GM12878 (cell line): ENCODE data around the gene CNOT11. TPM values are rescaled to one million over a fixed set of nuclear protein-coding genes. Genes with fewer than 3 reads are reported as not detected.

Experiments used
- CHD2 ChIP-seq: IDR thresholded peaks from 2 replicates; pipeline ENCODE4 v1.6.1; 2011; ENCODE audit warnings: low read depth, low read length, improper control_type of control experiment, borderline replicate concordance
- CREB1 ChIP-seq: IDR thresholded peaks from 2 replicates; pipeline ENCODE4 v1.6.1; 2012; ENCODE audit warnings: low read depth, mild to moderate bottlenecking, inconsistent platforms
- EED ChIP-seq: sonication (generic); IDR thresholded peaks from 2 replicates; pipeline ENCODE4 v1.6.1; 2016; ENCODE audit warnings: antibody characterized with exemption, low read depth
- JUND ChIP-seq: IDR thresholded peaks from 2 replicates; pipeline ENCODE4 v1.6.1; 2012; ENCODE audit warnings: low read depth, mild to moderate bottlenecking, low read length, improper control_type of control experiment, moderate library complexity
- KAT2A ChIP-seq: conservative IDR thresholded peaks from 2 replicates; pipeline ENCODE4 v1.6.1; 2011; ENCODE audit warnings: low read depth, low read length; ENCODE audit not compliant: control insufficient read depth
- KLF5 ChIP-seq: fragments of 450-650 bp; IDR thresholded peaks from 2 replicates; pipeline ENCODE4 v1.6.1; 2014; ENCODE audit warnings: mild to moderate bottlenecking; ENCODE audit not compliant: partially characterized antibody
- MEF2B ChIP-seq: fragments of 450-650 bp; IDR thresholded peaks from 2 replicates; pipeline ENCODE4 v1.6.1; 2018; ENCODE audit warnings: mild to moderate bottlenecking, moderate library complexity; ENCODE audit not compliant: partially characterized antibody, poor library complexity, severe bottlenecking
- POLR2AphosphoS5 ChIP-seq: IDR thresholded peaks from 2 replicates; pipeline ENCODE4 v1.6.1; 2011; ENCODE audit warnings: mild to moderate bottlenecking, low read length, inconsistent platforms
- RB1 ChIP-seq: fragments of 450-650 bp; formaldehyde crosslinking; IDR thresholded peaks from 2 replicates; pipeline ENCODE4 v1.6.1; 2017; ENCODE audit warnings: mild to moderate bottlenecking, borderline replicate concordance
- RCOR1 ChIP-seq: conservative IDR thresholded peaks from 2 replicates; pipeline ENCODE4 v1.6.1; 2012; ENCODE audit warnings: low read depth, low read length, improper control_type of control experiment
- SMAD5 ChIP-seq: IDR thresholded peaks from 2 replicates; pipeline ENCODE4 v1.6.1; 2016; ENCODE audit warnings: antibody characterized with exemption, low read depth
- SREBF1 ChIP-seq: IDR thresholded peaks from 2 replicates; pipeline ENCODE4 v1.6.1; 2012; ENCODE audit warnings: mild to moderate bottlenecking, low read length
- SREBF2 ChIP-seq: IDR thresholded peaks from 2 replicates; pipeline ENCODE4 v1.6.1; 2012; ENCODE audit warnings: mild to moderate bottlenecking, low read length
- STAT3 ChIP-seq: IDR thresholded peaks from 2 replicates; pipeline ENCODE4 v1.6.1; 2011; ENCODE audit warnings: low read depth, low read length, improper control_type of control experiment
- WRNIP1 ChIP-seq: IDR thresholded peaks from 2 replicates; pipeline ENCODE4 v1.6.1; 2011; ENCODE audit warnings: low read depth, low read length, improper control_type of control experiment, borderline replicate concordance
- YY1 ChIP-seq: IDR thresholded peaks from 2 replicates; pipeline ENCODE4 v1.6.1; 2011; ENCODE audit warnings: low read depth, mild to moderate bottlenecking, low read length
- ZNF384 ChIP-seq: IDR thresholded peaks from 2 replicates; pipeline ENCODE4 v1.6.1; 2012; ENCODE audit warnings: low read depth, mild to moderate bottlenecking, low read length, improper control_type of control experiment, borderline replicate concordance
- polyA plus RNA-seq, 11 experiments: library from polyadenylated mRNA; depleted of rRNA in 4 of 11; unstranded in 6 of 11; stranded (reverse) in 5 of 11; fragments of >200 nt; fragmentation: Nextera tagmentation in 4 of 11; fragmentation: Illumina TruSeq in 1 of 11; extraction: Ambion mirVana in 4 of 11; extraction: Trizol in 1 of 11; gene quantifications; 1 replicate in 1 of 11; 2 replicates in 10 of 11; pipeline versions ENCODE4 v1.2.1 to v1.2.3, GENCODE V29; 2011 to 2016; ENCODE audit warnings: inconsistent platforms in 2 of 11, missing spikeins in 2 of 11, low read depth in 1 of 11
- total RNA-seq, 4 experiments: library from RNA; depleted of rRNA in 3 of 4; stranded (reverse); fragments of >200 nt in 3 of 4; fragmentation: Illumina TruSeq in 1 of 4; extraction: Trizol in 1 of 4; gene quantifications; 2 replicates each; pipeline versions ENCODE4 v1.2.1 to v1.2.3, GENCODE V29; 2013 to 2021
- TF ChIP-seq, protein P1 (sequence below): fragments of 450-650 bp; IDR thresholded peaks from 2 replicates; pipeline ENCODE4 v1.6.1; 2018; ENCODE audit warnings: mild to moderate bottlenecking, low read depth, moderate library complexity; ENCODE audit not compliant: partially characterized antibody
- TF ChIP-seq, protein P2 (sequence below): IDR thresholded peaks from 2 replicates; pipeline ENCODE4 v1.6.1; 2011; ENCODE audit warnings: mild to moderate bottlenecking, low read depth, low read length, moderate library complexity; ENCODE audit not compliant: insufficient replicate concordance
- TF ChIP-seq, protein P3 (sequence below): IDR thresholded peaks from 2 replicates; pipeline ENCODE4 v1.6.1; 2012; ENCODE audit warnings: low read depth, low read length, improper control_type of control experiment
- TF ChIP-seq, protein P4 (sequence below): fragments of 450-650 bp; formaldehyde crosslinking; IDR thresholded peaks from 2 replicates; pipeline ENCODE4 v1.4.0; 2020; ENCODE audit warnings: mild to moderate bottlenecking, moderate library complexity

CNOT11 gene
- total and polyA plus RNA-seq, 10 of the 15 experiments (the other 5 are each of a cell fraction or from before 2014, with no cell fraction given) = 10.8 to 111 (median 50.5) TPM

DNA sequence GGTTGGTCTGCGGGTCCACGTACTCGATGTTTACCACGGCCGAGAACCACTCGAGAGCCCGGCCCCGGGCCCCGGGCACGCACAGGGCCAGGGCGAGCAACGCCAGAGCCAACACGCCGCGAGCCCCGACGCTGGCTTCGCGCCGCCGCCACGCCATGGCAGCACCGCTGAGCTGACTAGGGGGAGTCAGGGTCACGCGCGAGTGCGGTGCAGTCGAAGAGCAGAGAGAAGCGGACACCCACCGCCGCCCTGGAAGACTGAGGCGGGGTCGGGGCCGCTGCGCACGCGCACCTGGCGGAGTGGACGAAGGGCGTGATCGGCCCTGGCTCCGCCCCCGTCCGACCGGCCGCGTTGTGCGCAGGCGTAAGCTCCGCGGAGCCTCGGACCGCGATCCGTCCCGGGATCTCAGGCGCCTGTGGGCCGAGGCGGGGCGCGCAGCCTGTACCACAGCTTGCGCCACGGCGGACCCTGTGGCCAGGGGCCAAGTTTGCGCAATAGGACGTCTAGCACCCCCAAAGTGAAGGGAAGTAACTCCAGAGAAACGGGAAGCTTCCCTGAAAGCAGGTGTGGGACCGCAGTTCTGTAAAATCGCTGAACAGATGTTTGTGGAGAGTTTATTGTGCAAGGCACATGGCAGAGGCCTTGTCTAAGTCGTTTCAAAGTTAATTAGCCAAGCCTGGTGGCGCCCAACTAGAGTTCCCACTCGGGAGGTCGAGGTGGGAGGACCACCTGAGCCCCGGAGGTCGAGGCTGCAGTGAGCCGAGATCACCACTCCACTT lies 55.9 kb downstream of the CNOT11 start, which contains the start of gene RNF149 (continued):
- TF ChIP-seq WRNIP1 (no peak), RB1 (no peak), SREBF2 (no peak), KLF5 (peak; percentile 16), STAT3 (no peak), YY1 (no peak), CHD2 (peak; percentile 21; the same call in 1 of the 2 replicates), KAT2A (no peak), POLR2AphosphoS5 (peak; percentile 60; the same call in 1 of the 2 replicates), JUND (no peak), SMAD5 (no peak), MEF2B (no peak), EED (peak; percentile 35; the same call in 1 of the 2 replicates), CREB1 (no peak), ZNF384 (no peak), RCOR1 (no peak), SREBF1 (no peak)
- TF ChIP-seq, protein P1, sequence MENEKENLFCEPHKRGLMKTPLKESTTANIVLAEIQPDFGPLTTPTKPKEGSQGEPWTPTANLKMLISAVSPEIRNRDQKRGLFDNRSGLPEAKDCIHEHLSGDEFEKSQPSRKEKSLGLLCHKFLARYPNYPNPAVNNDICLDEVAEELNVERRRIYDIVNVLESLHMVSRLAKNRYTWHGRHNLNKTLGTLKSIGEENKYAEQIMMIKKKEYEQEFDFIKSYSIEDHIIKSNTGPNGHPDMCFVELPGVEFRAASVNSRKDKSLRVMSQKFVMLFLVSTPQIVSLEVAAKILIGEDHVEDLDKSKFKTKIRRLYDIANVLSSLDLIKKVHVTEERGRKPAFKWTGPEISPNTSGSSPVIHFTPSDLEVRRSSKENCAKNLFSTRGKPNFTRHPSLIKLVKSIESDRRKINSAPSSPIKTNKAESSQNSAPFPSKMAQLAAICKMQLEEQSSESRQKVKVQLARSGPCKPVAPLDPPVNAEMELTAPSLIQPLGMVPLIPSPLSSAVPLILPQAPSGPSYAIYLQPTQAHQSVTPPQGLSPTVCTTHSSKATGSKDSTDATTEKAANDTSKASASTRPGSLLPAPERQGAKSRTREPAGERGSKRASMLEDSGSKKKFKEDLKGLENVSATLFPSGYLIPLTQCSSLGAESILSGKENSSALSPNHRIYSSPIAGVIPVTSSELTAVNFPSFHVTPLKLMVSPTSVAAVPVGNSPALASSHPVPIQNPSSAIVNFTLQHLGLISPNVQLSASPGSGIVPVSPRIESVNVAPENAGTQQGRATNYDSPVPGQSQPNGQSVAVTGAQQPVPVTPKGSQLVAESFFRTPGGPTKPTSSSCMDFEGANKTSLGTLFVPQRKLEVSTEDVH = no peak
- TF ChIP-seq, protein P2, sequence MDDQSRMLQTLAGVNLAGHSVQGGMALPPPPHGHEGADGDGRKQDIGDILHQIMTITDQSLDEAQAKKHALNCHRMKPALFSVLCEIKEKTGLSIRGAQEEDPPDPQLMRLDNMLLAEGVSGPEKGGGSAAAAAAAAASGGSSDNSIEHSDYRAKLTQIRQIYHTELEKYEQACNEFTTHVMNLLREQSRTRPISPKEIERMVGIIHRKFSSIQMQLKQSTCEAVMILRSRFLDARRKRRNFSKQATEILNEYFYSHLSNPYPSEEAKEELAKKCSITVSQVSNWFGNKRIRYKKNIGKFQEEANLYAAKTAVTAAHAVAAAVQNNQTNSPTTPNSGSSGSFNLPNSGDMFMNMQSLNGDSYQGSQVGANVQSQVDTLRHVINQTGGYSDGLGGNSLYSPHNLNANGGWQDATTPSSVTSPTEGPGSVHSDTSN = no peak
- TF ChIP-seq, protein P3, sequence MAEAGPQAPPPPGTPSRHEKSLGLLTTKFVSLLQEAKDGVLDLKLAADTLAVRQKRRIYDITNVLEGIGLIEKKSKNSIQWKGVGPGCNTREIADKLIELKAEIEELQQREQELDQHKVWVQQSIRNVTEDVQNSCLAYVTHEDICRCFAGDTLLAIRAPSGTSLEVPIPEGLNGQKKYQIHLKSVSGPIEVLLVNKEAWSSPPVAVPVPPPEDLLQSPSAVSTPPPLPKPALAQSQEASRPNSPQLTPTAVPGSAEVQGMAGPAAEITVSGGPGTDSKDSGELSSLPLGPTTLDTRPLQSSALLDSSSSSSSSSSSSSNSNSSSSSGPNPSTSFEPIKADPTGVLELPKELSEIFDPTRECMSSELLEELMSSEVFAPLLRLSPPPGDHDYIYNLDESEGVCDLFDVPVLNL = no peak
- TF ChIP-seq, protein P4, sequence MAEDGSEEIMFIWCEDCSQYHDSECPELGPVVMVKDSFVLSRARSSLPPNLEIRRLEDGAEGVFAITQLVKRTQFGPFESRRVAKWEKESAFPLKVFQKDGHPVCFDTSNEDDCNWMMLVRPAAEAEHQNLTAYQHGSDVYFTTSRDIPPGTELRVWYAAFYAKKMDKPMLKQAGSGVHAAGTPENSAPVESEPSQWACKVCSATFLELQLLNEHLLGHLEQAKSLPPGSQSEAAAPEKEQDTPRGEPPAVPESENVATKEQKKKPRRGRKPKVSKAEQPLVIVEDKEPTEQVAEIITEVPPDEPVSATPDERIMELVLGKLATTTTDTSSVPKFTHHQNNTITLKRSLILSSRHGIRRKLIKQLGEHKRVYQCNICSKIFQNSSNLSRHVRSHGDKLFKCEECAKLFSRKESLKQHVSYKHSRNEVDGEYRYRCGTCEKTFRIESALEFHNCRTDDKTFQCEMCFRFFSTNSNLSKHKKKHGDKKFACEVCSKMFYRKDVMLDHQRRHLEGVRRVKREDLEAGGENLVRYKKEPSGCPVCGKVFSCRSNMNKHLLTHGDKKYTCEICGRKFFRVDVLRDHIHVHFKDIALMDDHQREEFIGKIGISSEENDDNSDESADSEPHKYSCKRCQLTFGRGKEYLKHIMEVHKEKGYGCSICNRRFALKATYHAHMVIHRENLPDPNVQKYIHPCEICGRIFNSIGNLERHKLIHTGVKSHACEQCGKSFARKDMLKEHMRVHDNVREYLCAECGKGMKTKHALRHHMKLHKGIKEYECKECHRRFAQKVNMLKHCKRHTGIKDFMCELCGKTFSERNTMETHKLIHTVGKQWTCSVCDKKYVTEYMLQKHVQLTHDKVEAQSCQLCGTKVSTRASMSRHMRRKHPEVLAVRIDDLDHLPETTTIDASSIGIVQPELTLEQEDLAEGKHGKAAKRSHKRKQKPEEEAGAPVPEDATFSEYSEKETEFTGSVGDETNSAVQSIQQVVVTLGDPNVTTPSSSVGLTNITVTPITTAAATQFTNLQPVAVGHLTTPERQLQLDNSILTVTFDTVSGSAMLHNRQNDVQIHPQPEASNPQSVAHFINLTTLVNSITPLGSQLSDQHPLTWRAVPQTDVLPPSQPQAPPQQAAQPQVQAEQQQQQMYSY (CRISPR knock-in tag) = no peak
